ENCODE data around the gene TAMALIN.

TAMALIN gene

DNA sequence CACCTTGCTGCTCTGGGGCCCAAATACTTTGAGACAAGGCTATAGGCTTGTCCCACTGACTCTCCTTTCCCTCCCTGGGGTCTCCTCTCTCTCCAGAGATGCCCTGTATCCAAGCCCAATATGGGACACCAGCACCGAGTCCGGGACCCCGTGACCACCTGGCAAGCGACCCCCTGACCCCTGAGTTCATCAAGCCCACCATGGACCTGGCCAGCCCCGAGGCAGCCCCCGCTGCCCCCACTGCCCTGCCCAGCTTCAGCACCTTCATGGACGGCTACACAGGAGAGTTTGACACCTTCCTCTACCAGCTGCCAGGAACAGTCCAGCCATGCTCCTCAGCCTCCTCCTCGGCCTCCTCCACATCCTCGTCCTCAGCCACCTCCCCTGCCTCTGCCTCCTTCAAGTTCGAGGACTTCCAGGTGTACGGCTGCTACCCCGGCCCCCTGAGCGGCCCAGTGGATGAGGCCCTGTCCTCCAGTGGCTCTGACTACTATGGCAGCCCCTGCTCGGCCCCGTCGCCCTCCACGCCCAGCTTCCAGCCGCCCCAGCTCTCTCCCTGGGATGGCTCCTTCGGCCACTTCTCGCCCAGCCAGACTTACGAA lies 47.6 kb downstream of the TAMALIN start:
- in situ Hi-C loops (cut with MboI; ENCODE audit: low sequenced_read_pairs), result no loop called here

DNA sequence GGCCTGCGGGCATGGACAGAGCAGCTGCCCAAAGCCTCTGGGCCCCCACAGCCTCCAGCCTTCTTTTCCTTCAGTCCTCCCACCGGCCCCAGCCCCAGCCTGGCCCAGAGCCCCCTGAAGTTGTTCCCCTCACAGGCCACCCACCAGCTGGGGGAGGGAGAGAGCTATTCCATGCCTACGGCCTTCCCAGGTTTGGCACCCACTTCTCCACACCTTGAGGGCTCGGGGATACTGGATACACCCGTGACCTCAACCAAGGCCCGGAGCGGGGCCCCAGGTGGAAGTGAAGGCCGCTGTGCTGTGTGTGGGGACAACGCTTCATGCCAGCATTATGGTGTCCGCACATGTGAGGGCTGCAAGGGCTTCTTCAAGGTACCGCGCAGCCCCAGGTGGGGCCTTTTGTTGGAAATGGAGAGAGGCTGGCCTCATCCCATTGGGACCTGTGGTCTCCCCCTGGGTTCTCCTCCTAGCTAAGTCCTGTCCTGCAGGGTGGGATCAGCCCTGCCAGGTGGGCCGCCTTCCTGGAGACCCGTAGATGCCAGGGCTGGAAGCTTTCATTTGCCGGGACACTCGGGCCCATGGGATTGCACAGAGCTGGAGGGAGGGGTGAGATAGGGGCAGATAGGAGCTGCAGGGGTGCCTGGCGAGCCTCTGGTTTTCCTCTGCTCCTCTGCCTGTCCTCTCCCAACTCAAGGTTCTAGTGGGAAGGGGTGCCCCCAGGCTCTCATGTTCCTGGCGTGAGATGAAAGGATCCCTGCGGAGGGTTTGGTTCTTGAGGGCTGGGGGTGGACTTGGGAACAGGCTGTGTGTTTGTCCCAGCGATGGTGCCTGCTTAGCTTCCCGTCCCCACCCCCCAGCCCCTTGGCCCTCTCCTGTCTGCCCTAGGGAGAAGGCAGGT lies 48.3 kb downstream of the TAMALIN start:
- in situ Hi-C loops (cut with MboI; ENCODE audit: low sequenced_read_pairs), result no loop called here

DNA sequence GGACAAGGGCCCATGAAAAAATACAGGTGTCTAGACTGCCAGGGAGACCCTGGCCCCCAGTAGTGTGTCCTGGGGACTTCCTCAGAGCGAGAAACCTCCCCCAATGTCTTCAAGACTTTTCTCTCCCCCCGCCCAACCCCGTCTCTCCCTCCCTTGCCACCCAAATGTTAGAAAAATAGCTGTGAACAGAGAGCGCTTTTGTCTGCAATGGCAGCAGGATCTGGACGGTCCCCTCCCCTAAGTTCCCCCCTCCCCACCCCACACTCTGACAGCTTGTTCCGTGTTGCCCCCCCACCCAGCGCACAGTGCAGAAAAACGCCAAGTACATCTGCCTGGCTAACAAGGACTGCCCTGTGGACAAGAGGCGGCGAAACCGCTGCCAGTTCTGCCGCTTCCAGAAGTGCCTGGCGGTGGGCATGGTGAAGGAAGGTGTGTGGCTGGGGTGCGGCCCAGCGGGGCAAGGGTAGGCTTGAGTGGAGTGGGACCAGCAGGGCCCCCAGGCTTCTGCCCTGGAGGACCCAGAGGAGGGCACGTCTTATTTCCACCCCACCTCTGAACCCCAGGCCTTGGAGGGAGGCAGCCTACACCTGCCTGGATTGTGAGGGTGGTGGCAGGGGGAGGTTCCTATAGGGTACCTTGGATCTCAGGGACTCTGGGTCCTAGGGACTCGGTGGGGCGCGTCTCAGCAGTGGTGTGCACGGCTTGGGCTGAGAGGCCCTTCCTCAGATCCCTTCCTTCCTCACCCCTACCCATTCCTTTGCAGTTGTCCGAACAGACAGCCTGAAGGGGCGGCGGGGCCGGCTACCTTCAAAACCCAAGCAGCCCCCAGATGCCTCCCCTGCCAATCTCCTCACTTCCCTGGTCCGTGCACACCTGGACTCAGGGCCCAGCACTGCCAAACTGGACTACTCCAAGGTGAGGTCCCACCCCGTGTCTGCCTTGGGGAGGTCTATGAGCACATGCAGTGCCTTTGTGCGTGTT lies 49.3 kb downstream of the TAMALIN start:
- in situ Hi-C loops (cut with MboI; ENCODE audit: low sequenced_read_pairs), result no loop called here

DNA sequence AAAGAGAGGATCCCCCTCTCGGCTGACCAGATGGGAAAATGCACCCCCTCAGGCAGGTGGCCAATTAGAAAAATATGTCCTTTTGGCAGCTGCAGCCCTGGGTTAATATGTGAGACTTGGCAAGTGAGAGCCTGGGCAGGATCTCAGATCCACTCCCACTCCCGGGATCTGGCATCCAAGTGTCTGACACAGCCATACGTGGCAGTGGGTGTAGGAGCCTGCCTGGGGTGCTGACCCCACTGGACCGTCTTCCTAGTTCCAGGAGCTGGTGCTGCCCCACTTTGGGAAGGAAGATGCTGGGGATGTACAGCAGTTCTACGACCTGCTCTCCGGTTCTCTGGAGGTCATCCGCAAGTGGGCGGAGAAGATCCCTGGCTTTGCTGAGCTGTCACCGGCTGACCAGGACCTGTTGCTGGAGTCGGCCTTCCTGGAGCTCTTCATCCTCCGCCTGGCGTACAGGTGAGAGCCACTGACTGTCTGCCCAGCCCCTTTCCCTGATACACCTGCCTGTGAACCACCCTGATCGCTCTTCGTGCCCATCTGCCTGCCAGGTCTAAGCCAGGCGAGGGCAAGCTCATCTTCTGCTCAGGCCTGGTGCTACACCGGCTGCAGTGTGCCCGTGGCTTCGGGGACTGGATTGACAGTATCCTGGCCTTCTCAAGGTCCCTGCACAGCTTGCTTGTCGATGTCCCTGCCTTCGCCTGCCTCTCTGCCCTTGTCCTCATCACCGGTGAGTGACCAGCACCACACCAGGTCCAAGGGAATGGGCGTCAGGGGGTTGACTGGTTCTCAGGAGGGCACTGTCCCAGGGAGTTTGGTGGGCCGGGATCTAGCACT lies 50.3 kb downstream of the TAMALIN start:
- in situ Hi-C loops (cut with MboI; ENCODE audit: low sequenced_read_pairs), result no loop called here

DNA sequence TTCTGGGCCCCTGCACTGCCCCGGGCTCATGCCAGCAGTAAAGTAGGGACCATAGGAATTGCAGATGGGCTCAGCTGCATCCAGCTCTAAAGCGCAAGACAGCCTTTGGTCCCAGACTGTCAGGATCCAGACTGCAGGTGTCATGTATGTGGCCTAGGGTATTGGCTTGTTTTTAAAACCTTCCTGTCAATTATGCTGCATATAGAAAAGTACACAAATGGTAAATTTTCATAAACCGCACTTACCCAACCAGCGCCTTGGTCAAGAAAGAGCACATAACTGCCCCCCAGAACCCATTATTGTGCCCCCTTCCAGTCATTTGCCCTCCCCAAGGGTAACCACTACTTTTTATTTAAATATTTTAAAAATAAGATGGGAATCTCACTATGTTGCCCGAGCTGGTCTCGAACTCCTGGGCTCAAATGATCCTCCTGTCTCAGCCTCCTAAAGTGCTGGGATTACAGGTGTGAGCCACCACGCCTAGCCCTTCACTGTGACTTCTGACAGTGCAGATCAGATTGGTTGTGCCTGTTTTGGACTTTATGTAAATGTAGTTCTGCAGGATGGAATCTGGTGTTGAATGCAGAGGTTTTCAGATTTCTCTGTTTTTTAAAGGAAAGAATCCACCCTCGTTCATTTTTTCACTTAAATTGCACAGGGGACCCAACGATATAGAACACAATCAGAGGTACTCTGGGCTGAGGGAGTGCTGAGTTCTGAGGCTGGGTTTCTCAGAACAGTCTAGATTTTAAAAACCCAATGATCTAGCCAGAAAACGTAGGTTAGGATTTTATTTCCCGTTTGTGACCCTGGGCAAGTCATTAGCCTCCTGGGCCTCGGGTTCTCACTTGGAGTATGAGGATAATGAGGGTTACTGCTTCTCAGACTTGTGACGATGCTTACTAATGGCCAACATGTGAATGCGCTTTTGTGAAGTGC lies 51.2 kb downstream of the TAMALIN start:
- in situ Hi-C loops (cut with MboI; ENCODE audit: low sequenced_read_pairs), result no loop called here

DNA sequence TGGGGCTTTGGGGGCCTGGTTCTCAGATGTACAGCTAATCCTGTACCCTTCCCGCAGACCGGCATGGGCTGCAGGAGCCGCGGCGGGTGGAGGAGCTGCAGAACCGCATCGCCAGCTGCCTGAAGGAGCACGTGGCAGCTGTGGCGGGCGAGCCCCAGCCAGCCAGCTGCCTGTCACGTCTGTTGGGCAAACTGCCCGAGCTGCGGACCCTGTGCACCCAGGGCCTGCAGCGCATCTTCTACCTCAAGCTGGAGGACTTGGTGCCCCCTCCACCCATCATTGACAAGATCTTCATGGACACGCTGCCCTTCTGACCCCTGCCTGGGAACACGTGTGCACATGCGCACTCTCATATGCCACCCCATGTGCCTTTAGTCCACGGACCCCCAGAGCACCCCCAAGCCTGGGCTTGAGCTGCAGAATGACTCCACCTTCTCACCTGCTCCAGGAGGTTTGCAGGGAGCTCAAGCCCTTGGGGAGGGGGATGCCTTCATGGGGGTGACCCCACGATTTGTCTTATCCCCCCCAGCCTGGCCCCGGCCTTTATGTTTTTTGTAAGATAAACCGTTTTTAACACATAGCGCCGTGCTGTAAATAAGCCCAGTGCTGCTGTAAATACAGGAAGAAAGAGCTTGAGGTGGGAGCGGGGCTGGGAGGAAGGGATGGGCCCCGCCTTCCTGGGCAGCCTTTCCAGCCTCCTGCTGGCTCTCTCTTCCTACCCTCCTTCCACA lies 52.0 kb downstream of the TAMALIN start:
- in situ Hi-C loops (cut with MboI; ENCODE audit: low sequenced_read_pairs), result no loop called here

DNA sequence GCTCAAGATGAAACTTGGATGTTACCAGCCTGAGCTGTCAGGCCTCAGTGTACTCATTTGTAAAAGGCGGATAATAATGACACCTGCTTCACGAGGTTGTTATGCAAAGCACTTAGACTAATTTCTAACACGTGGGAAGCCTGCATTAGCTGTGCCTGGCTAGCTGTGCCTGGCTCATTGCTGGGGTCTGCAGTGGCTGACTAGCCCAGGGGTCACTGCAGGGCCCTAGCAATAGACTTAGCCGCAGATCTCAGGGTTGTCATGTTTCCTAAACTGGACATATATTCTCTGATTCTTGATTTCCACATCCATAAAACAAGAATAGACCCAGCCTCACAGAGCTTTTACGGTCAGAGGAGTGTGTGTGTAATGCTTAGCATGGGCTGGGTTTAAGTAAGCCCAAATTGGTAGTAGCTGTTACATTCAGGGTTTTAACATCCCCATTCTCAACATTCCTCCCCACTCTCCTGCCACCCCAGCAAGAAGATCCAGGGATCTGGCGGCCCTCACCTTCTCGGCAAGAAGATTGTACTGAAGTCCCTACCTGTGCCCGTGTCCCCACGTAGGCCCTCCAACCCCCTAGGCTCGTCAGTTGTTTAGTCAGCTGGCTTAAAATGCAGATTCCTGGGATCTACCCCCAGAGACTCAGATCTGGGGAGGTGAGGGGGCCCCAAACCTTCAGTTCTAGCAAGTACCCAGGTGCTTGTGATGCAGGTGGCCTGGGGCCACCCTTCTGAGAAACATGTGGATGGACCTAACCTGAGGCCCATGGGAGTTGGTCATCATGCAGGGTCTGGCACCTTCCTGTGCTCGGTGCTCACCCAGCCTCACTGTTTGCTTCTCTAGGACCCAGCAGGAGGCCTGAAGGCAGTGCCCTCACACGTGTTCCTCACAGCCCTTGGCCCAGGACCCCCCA lies 53.1 kb downstream of the TAMALIN start:
- in situ Hi-C loops (cut with MboI; ENCODE audit: low sequenced_read_pairs), result no loop called here

DNA sequence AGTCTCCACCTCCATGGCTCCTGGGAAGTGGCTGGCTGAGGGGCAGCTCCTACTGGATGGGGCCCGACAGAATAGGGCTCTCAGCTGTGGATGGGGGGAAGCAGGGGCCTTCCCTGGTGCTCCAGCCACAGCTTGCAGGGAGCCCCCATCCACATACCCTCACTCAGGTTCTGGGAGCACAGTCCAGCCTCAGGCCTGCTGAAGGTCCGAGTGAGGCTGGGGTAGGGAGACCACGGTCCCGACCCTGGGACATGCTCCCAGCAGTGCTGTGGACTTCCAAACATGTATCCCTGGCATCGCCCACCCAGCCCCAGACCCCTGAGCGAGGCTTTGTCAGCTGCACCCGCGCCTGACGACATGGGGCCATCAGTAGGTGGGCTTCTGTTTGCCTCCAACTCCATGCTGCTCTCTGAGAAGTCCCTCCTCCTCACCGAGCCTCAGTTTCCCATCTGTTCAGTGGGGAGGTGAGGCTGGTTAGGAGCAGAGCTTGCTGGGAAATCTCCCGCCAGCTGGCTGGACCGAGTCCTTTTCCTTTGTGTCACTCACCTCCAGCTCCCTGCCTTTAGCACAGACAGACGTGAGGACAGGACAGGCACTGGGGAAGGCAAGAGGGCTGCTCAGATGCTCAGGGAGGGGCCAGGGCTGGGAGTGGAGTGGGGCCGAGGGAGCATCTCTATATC lies 53.9 kb downstream of the TAMALIN start:
- in situ Hi-C loops (cut with MboI; ENCODE audit: low sequenced_read_pairs), result no loop called here

DNA sequence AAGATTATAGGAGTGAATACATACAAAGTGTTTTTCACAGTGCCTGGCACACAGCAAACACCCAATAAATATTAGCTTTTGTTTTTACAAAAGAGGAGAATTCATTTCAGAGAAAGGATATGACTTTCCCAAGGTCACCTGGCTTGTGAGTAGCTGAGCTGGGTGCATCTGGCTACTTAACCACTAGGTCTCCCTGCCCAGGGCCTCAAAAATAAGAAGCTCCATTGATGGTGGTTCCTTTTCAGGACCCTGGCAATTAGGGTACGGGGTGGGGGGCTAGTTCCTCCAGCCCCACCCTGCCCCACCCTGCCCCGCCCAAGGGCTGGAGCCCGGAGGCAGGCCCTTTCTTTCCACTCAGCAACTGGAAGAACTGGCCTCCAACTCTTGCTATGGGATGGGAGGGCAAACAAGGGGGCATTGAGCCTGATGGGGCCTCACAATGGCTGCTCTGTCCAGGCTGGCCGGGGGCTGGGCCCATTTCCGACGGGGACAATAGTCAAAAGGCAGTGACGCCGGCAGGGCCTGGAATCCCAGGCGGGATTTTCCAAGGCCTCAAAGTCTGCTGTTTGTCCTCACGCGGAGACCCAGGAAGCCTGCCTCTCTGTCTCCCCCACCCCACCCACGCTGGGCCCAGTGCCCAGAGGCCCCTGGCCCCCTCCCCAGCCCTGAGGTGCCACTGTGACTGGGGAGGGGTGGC lies 54.9 kb downstream of the TAMALIN start:
- in situ Hi-C loops (cut with MboI; ENCODE audit: low sequenced_read_pairs), result no loop called here

DNA sequence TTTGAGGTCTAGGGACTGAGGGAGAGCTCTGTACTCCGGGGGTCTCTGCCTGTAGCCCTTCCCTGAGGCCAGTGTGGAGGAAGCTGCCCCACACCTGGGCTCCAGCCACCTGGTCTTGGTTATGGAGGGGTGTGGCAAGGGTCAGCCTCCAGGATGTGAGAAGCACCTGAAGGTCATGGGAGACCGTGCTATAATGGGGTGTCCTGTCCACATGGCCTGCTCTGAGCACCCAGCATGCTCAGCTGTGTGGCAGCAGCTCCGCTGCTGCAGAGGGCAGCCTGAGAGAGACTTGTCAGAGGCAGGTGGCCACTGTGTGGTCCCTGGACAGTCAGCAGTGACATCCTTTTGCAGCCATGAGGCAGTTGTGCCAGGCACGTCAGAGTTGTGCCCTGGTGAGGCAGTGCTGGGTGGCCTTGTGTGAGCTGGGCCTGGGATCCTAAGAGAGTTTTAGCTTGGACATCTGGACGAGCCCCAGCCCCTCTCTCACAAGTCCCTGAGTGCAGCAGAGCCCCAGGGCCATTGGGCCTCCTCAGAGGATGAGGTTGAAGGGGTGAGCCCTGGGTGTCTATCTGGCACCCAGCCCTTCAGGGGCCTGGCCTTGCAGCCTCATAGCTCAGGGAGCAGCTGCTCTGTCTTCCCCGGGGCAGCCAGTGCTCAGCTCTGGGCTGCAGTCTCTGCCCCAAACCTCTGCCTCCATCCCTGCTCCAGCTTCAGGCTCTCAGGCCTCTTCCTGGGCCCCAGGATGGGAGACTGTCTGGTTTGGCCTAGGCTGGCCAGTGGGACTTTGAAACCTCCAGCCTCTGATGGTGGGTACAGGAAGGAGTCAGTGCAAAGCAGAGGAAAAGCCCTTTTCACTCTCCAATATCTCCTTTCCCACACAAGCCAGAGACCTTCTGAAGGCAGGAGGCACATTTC lies 55.7 kb downstream of the TAMALIN start:
- in situ Hi-C loops (cut with MboI; ENCODE audit: low sequenced_read_pairs), result no loop called here

DNA sequence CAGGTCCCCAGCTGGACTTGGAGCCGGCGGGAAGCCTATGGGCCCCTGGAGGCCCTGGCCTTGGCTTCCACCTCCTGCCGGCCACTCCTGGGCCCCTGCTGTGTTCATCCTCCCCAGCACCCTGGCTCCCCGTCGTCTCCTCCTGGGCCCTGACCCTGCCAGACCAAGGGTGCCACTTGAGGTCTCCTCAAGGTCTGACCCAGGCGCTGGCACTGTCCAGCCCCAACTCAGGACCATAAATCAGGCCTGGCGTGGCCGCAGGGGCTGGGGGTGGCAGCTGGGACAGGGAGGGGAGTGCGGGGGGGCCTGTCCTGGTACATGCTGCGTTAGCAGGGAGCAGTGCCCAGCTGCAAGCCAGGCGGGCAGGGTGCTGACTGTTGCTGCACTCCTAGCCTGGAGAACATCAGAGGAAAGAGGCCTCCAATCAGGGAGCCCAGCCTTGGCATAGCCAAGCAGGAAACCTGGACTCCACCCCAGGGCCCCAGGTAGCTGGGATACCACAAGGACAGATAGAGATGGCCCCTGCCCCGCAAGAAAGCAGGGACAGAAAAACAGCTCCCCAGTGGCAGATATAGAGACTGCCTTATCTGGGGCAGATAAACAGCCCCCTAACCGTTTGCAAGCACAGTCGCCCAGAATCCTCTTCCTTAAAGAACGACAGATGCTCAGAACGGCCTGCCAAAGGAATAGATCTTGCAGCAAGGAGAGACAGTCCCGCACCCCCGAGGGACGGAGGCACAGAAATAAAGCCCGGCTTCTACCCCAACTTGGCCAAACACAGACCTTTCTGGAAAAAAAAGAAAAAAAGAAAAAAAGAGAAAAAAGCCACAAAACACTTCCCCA lies 56.6 kb downstream of the TAMALIN start:
- in situ Hi-C loops (cut with MboI; ENCODE audit: low sequenced_read_pairs), result no loop called here

DNA sequence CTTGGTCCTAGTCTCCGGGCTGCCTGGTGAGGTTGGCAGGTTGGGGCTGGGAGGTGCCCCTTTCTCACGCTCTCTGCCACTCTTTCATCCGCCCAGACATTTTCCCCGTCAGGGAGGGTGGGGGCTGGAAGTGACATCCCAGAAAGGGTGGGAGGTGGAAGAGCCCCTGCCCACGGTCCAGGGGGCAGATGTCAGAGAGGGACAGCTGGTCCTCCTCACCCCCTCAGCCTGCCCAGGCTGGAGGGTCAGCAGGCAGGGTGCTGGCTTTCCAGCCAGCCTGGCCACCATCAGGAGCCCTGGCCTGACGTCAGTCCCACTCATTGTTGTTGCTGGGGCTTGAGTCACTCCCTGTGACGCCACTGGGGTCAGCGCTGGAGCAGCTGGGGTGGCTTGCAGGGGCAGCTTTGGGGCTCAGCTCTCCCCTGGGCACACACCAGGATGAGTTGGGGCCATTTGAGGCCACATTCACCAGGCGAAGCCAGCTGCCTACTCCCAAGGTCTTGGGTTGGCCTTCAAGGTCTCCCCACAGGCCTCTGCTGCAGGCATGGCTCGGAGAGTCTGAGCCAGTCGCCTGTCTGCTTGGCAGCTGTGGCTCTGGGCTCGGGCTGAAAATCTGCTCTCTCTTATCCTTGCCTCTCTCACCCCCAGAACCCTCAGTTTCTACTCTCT lies 57.4 kb downstream of the TAMALIN start:
- in situ Hi-C loops (cut with MboI; ENCODE audit: low sequenced_read_pairs), result no loop called here
